ENCODE results near the gene PHOX2A.

PHOX2A gene

DNA sequence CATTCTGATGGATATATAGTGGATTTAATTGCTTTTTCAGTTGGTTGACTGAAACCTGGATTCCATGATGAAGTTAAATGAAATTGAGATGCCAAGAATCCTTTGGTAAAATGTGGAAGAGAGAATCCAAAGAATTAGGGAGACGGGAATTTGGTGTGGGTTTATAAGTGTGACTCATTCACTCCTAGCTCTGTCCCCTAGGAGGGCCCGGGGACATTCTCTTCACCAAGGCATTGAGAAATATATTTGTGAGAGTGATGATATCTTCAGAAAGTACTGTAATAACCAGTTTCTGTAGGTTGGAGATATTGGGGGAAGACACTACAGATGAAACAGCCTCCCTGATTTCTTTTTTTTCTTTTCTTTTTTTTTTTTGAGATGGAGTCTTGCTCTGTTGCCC, 13.6 kb upstream of the PHOX2A start:
- TF ChIP-seq, protein P1, sequence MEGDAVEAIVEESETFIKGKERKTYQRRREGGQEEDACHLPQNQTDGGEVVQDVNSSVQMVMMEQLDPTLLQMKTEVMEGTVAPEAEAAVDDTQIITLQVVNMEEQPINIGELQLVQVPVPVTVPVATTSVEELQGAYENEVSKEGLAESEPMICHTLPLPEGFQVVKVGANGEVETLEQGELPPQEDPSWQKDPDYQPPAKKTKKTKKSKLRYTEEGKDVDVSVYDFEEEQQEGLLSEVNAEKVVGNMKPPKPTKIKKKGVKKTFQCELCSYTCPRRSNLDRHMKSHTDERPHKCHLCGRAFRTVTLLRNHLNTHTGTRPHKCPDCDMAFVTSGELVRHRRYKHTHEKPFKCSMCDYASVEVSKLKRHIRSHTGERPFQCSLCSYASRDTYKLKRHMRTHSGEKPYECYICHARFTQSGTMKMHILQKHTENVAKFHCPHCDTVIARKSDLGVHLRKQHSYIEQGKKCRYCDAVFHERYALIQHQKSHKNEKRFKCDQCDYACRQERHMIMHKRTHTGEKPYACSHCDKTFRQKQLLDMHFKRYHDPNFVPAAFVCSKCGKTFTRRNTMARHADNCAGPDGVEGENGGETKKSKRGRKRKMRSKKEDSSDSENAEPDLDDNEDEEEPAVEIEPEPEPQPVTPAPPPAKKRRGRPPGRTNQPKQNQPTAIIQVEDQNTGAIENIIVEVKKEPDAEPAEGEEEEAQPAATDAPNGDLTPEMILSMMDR (IDR thresholded peaks at IDR 0.05): no peak

DNA sequence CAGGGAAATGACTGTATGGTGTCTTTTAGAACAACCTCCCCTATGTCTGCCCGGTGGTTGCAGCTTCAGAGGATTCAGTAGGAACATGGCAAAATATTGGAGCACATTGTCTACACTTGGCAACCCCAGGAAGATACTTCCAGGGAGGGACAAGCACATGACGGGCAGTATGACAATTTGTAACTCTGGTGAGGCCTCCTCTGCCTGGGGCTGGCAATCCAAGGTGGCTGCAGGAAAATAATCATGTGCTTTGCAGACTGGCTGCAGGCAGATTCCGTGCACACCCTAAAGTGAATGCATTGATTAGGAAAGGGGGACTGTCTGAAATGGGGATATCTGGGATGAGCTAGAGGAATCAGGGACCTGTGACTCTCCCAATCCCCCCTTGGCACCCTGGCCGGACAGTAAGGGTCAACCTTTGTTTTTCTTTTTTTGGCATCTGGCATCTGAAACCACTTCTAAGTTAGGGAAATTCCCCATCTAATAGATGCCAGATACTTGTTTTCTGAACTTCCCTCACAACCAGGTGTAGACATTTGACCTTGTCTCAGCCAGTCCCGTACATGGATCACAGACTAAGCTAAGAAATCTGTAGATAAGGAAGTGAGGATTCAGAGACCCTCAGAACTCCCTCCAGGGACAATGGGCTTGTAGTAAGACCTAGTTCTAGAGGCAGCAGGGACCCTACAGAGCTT, 10.5 kb upstream of the PHOX2A start:
- TF ChIP-seq, protein P1 (IDR thresholded peaks at IDR 0.05): no peak

- TF ChIP-seq, protein P1 (IDR thresholded peaks at IDR 0.05): no peak
Observed at GRCh38 chr11:72253392-72253791, 9.4 kb upstream of the PHOX2A start.

- TF ChIP-seq, protein P1 (IDR thresholded peaks at IDR 0.05): no peak
Observed at GRCh38 chr11:72251614-72252013, 7.6 kb upstream of the PHOX2A start.

GRCh38 chr11:72250661-72251464, 6.9 kb upstream of the PHOX2A start:
- TF ChIP-seq, protein P1 (IDR thresholded peaks at IDR 0.05): no peak

DNA sequence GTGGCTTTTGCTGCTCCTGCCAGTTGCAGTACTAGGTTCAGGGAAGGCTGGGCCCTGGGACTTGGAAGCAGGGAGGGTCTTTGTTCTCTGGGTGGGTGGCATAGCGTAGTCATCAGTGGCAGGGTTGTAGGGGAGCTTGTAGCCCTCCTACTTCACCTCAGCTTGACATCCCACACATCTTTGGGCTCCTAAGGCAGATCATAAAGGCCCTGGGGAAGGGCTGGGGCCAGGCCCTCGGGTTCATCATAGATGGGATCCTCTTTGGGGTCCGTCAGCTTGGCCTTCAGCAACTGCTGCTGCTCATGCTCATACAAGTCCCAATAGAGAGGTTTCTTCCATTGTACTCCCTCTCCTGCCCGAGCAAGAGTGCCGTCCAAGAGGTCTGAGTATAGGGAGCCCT, 6.0 kb upstream of the PHOX2A start:
- TF ChIP-seq, protein P1 (IDR thresholded peaks at IDR 0.05): no peak

DNA sequence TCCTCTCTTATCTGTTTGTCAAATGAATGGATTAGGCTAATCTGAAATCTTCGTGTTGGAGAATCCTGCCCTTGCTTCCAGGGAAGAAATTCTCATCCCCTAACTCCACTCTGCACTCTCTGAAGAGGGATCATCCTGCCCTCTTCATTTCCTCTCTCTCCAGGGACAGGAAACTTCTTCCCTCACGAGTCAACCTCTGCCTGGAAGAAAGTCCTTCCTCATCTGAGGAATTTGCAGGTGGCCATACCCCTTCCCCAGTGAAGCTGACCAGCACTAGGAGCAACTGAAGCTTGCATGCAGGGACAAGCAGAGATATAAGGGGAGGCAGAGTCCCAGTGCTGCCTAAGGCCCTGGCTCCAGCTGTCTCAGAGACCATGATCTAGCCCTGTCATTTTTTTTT, 3.6 kb upstream of the PHOX2A start:
- TF ChIP-seq, protein P1 (IDR thresholded peaks at IDR 0.05): no peak

All from LNCAP (cell line).